ENCODE data around the gene MTX1.

- TF ChIP-seq POLR2A (IDR thresholded peaks at IDR 0.05) (no peak), CTCF (IDR thresholded peaks at IDR 0.05) (no peak)
Measured at GRCh38 chr1:155253797-155254196, 45.3 kb downstream of the MTX1 start.

Data from upper lobe of left lung (tissue), 4 donors.